OCI-LY7 (cell line): ENCODE results near the gene SUOX. TPM values are rescaled to one million over a fixed set of nuclear protein-coding genes. Genes with fewer than 3 reads are reported as not detected.

Source experiments
- BruUV-seq: library from RNA; stranded (reverse); fragments of 400-500 nt; replicated peaks from 2 replicates; lab custom pipeline; 2021; lab: Mats Ljungman, UMichigan
- CTCF ChIA-PET: fragments of 300-600 bp; sonication (Branson Sonifier 250); formaldehyde crosslinking; loops from one replicate; lab custom pipeline; 2022; ENCODE audit warnings: antibody characterized with exemption; ENCODE audit not compliant: unreplicated experiment; lab: Charles Lee
- POLR2A ChIA-PET: fragments of 300-600 bp; sonication (Branson Sonifier 250); formaldehyde crosslinking; loops from one replicate; lab custom pipeline; 2022; ENCODE audit warnings: antibody characterized with exemption; lab: Charles Lee
- DNase-seq: peaks from one replicate; pipeline ENCODE4 v3.0.0-alpha.2; 2015; ENCODE audit warnings: low spot score
- H2AFZ ChIP-seq: fragments of 200-600 bp; sonication (generic), shearing (Covaris generic); 2 replicates; pipeline ENCODE4 v1.6.1; 2014; ENCODE audit warnings: mild to moderate bottlenecking, antibody characterized with exemption, low read length, moderate library complexity
- H3K27ac ChIP-seq: fragments of 200-600 bp; sonication (generic); 2 replicates; pipeline ENCODE4 v1.5.1; 2014; ENCODE audit warnings: mixed run types, low read depth, mild to moderate bottlenecking, moderate library complexity, low read length, inconsistent platforms; ENCODE audit not compliant: poor library complexity, severe bottlenecking
- H3K36me3 ChIP-seq: fragments of 200-600 bp; sonication (generic); 2 replicates; pipeline ENCODE4 v1.6.1; 2014; ENCODE audit warnings: mild to moderate bottlenecking, antibody characterized with exemption, low read length, moderate library complexity, mixed read lengths; ENCODE audit not compliant: insufficient read depth
- H3K4me1 ChIP-seq: fragments of 200-600 bp; sonication (generic); 2 replicates; pipeline ENCODE4 v1.5.1; 2014; ENCODE audit warnings: mild to moderate bottlenecking, low read length; ENCODE audit not compliant: insufficient read depth, poor library complexity, severe bottlenecking
- H3K4me2 ChIP-seq: fragments of 200-600 bp; sonication (generic); 2 replicates; pipeline ENCODE4 v1.6.1; 2014; ENCODE audit warnings: mild to moderate bottlenecking, low read length
- H3K4me3 ChIP-seq: fragments of 200-600 bp; sonication (generic); 2 replicates; pipeline ENCODE4 v1.5.1; 2014; ENCODE audit warnings: mild to moderate bottlenecking, low read depth, low read length; ENCODE audit not compliant: poor library complexity, severe bottlenecking
- H3K79me2 ChIP-seq: fragments of 200-600 bp; sonication (generic); 2 replicates; pipeline ENCODE4 v1.6.1; 2016; ENCODE audit warnings: low read depth, mild to moderate bottlenecking, low read length, moderate library complexity, mixed read lengths; ENCODE audit not compliant: insufficient read depth
- H3K9me2 ChIP-seq: fragments of 200-600 bp; sonication (generic); 2 replicates; pipeline ENCODE4 v1.6.1; 2016; ENCODE audit warnings: mild to moderate bottlenecking, low read length, mixed read lengths; ENCODE audit not compliant: insufficient read depth
- H3K9me3 ChIP-seq: fragments of 200-600 bp; sonication (generic); 2 replicates; pipeline ENCODE4 v1.6.1; 2014; ENCODE audit warnings: mild to moderate bottlenecking, mixed run types, low read length, mixed read lengths
- H4K20me1 ChIP-seq: fragments of 200-600 bp; sonication (generic); 2 replicates; pipeline ENCODE4 v1.6.1; 2014; ENCODE audit warnings: mild to moderate bottlenecking, antibody characterized with exemption, low read length, moderate library complexity, mixed read lengths; ENCODE audit not compliant: insufficient read depth
- EZH2phosphoT487 ChIP-seq: fragments of 200-600 bp; sonication (generic); IDR thresholded peaks from 2 replicates; pipeline ENCODE4 v1.6.1; 2018; ENCODE audit warnings: low read depth, borderline replicate concordance, mild to moderate bottlenecking, mixed run types, antibody characterized with exemption, low read length, moderate library complexity, mixed read lengths
- intact Hi-C: fragments of 100-400 bp; cut with micrococcal nuclease; formaldehyde crosslinking; loops from one replicate; pipeline ENCODE4 v1.10.0; 2022; ENCODE audit not compliant: unreplicated experiment
- total RNA-seq, 2 experiments: library from RNA; depleted of rRNA in 1 of 2; stranded (reverse); fragments of >200 nt in 1 of 2; shearing (Covaris generic) in 1 of 2; gene quantifications; 2 replicates each; pipeline ENCODE4 v1.2.3, GENCODE V29; 2014 to 2022
- TF ChIP-seq, protein P1 (sequence below): fragments of 200-600 bp; sonication (generic); conservative IDR thresholded peaks from 2 replicates; pipeline ENCODE4 v1.5.1; 2014; ENCODE audit warnings: mild to moderate bottlenecking, antibody characterized with exemption, low read length, moderate library complexity, mixed read lengths

SUOX gene
- total RNA-seq, 2 experiments from 2014 or later: 2.7 to 6.4 TPM

DNA sequence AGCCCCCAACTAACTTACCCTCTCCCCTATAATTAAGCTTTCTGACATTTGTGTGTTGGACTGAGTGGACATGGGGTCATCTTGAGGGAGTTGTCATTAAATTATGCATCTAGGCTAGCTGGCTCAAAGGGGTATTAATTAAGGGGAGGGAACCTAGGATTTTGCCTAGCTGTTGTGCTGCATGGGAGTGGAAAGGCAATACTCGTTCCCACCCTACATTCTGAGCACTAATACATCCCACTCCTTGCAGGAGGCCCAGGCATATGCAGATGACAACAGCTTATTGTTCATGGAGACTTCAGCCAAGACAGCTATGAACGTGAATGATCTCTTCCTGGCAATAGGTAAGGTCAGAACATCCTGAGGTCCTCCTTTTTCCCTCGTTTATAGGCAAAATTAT is 6.0 kb upstream of the SUOX start:
- no peak overlapping the region for H2AFZ ChIP-seq
- no peaks in the 10 kb centered on the region for H4K20me1 ChIP-seq
- intact Hi-C loops: no loop called here
- H3K4me1 ChIP-seq: no peaks in the 10 kb centered on the region
- ChIA-PET CTCF (no interaction called here), POLR2A (interaction anchor here (0.9 to 1.0 kb wide), 3 partner anchors 9 to 251 kb away, joined by 3 to 5 read pairs (median 5); partner anchors contain the start of gene RAB5B)
- no peak overlapping the region for H3K27ac ChIP-seq
- no TSS peak for BruUV-seq
- no peak for DNase-seq
- no peak overlapping the region for H3K4me3 ChIP-seq
- TF ChIP-seq, protein P1, sequence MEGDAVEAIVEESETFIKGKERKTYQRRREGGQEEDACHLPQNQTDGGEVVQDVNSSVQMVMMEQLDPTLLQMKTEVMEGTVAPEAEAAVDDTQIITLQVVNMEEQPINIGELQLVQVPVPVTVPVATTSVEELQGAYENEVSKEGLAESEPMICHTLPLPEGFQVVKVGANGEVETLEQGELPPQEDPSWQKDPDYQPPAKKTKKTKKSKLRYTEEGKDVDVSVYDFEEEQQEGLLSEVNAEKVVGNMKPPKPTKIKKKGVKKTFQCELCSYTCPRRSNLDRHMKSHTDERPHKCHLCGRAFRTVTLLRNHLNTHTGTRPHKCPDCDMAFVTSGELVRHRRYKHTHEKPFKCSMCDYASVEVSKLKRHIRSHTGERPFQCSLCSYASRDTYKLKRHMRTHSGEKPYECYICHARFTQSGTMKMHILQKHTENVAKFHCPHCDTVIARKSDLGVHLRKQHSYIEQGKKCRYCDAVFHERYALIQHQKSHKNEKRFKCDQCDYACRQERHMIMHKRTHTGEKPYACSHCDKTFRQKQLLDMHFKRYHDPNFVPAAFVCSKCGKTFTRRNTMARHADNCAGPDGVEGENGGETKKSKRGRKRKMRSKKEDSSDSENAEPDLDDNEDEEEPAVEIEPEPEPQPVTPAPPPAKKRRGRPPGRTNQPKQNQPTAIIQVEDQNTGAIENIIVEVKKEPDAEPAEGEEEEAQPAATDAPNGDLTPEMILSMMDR: no peak
- TF ChIP-seq EZH2phosphoT487: no peak
- H3K9me2 ChIP-seq: no peaks in the 10 kb centered on the region
- no peaks in the 10 kb centered on the region for H3K9me3 ChIP-seq
- H3K4me2 ChIP-seq: no peak overlapping the region
- peaks cover 60% of the 10 kb centered on the region for H3K36me3 ChIP-seq
- no peaks in the 10 kb centered on the region for H3K79me2 ChIP-seq

DNA sequence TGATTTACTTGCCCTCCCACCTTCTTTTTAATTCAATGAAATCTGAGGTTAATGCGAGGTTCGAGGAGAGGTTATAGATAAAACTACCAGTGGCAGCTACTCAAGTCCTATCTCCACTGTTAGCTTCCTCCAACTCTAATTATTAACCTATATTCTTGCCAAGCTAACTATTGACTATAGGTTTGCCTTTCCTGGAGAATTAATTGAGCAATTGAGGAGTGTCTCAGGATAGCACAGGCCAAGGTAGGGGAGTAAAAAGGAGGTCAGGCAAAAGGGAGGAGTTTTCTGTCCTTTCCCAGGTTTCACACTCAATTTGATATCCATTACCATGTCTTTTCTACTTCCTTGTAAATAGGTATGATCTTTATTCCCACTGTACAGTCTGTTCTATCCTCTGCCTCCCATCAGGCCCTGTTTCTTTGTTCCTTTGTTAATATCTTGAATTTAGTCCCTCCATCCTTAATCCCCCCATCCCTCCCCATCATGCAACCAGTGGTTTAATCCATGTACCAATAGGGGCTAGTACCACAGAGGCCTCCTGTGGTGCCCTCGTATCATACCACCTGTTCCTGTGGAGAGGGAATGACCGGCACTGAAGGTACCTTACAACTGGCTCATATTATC is 3.7 kb upstream of the SUOX start:
- H3K4me2 ChIP-seq: no peak overlapping the region
- TSS peak; percentile 49 for BruUV-seq
- no peaks in the 10 kb centered on the region for H3K79me2 ChIP-seq
- peaks cover 55% of the 10 kb centered on the region for H3K36me3 ChIP-seq
- no peak overlapping the region for H3K27ac ChIP-seq
- H2AFZ ChIP-seq: no peak overlapping the region
- H4K20me1 ChIP-seq: no peaks in the 10 kb centered on the region
- no peak overlapping the region for H3K4me3 ChIP-seq
- no peak for DNase-seq
- TF ChIP-seq, protein P1: no peak
- no peak for TF ChIP-seq EZH2phosphoT487
- H3K9me2 ChIP-seq: no peaks in the 10 kb centered on the region
- ChIA-PET POLR2A (interaction anchor here (0.6 to 1.2 kb wide), 3 partner anchors 11 to 235 kb away, joined by 3 to 7 read pairs (median 3); no protein-coding TSS in a partner anchor), CTCF (no interaction called here)
- intact Hi-C loops: no loop called here
- H3K4me1 ChIP-seq: no peaks in the 10 kb centered on the region
- no peaks in the 10 kb centered on the region for H3K9me3 ChIP-seq

DNA sequence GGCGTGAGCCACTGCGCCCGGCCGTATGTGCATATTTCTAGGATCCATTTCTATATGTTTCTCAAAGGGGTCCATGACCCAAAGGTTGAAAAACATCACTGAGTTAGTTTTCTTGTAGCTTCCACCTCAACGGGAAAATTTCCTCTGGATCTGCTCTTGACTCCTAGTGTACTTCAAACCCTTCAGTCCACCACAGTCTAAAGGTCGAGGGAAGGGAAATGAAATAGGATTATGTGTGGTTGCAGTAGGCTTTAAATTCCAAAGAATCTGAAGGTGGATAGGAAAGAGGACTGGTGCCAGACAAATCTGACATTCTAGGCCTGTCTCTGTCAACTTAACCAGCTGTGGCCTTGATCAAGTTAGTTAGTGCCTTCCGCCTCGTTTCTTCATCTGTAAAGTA is 1.7 kb upstream of the SUOX start:
- Histone ChIP-seq H4K20me1 (no peaks in the 10 kb centered on the region), H3K79me2 (no peaks in the 10 kb centered on the region), H3K4me2 (no peak overlapping the region), H3K36me3 (peaks cover 38% of the 10 kb centered on the region), H3K27ac (no peak overlapping the region), H3K9me2 (no peaks in the 10 kb centered on the region), H3K4me3 (no peak overlapping the region), H2AFZ (no peak overlapping the region), H3K9me3 (no peaks in the 10 kb centered on the region), H3K4me1 (no peaks in the 10 kb centered on the region)
- intact Hi-C loops: no loop called here
- CTCF ChIA-PET: interaction anchor here (0.6 to 1.4 kb wide), 4 partner anchors 10 to 171 kb away, joined by 3 to 4 read pairs (median 3); no protein-coding TSS in a partner anchor
- POLR2A ChIA-PET: interaction anchor here (0.6 to 1.3 kb wide), 5 partner anchors 12 to 37 kb away, joined by 3 to 11 read pairs (median 4); partner anchors contain the start of gene RAB5B
- DNase-seq: no peak
- BruUV-seq: no TSS peak
- TF ChIP-seq, protein P1: no peak
- TF ChIP-seq EZH2phosphoT487: no peak
